ENCODE results near the gene NEAT1.

NEAT1 gene

GRCh38 chr11:65404638-65405339 lies 17.8 kb upstream of the NEAT1 start:
- DNase-seq = no peak

GRCh38 chr11:65410936-65411680 lies 11.5 kb upstream of the NEAT1 start:
- no peak for DNase-seq

- no peak for DNase-seq
Measured at GRCh38 chr11:65411681-65412070, 10.9 kb upstream of the NEAT1 start.

- DNase-seq = no peak
Measured at GRCh38 chr11:65412271-65413076, 10.1 kb upstream of the NEAT1 start.

GRCh38 chr11:65413077-65413664 lies 9.4 kb upstream of the NEAT1 start:
- peak in 1 of 51 donors; percentile 12 for DNase-seq

- peak in 1 of 51 donors; percentile 29 for DNase-seq
Measured at GRCh38 chr11:65414776-65415498, 7.7 kb upstream of the NEAT1 start.

- DNase-seq = no peak
Measured at GRCh38 chr11:65415499-65416340, 6.9 kb upstream of the NEAT1 start.

- peak; percentile 36 to 97 (median 88) for DNase-seq
Measured at GRCh38 chr11:65416341-65416824, 6.2 kb upstream of the NEAT1 start.

GRCh38 chr11:65416841-65417701 lies 5.5 kb upstream of the NEAT1 start:
- DNase-seq = peak in 4 of 51 donors; percentile 17 to 47 (median 34)

GRCh38 chr11:65417702-65418430 lies 4.7 kb upstream of the NEAT1 start:
- peak in 1 of 51 donors; percentile 28 for DNase-seq

- no peak for DNase-seq
Measured at GRCh38 chr11:65418431-65418680, 4.2 kb upstream of the NEAT1 start.

GRCh38 chr11:65418681-65419459 lies 3.7 kb upstream of the NEAT1 start:
- DNase-seq = peak; percentile 63 to 97 (median 89)

- no peak for DNase-seq
Measured at GRCh38 chr11:65419460-65419771, 3.2 kb upstream of the NEAT1 start.

- DNase-seq = peak in 44 of 51 donors; percentile 45 to 95 (median 76)
Measured at GRCh38 chr11:65419772-65420481, 2.7 kb upstream of the NEAT1 start.

- no peak for DNase-seq
Measured at GRCh38 chr11:65420506-65420905, 2.1 kb upstream of the NEAT1 start.

- peak; percentile 39 to 97 (median 84) for DNase-seq
Measured at GRCh38 chr11:65420979-65421793, 1.4 kb upstream of the NEAT1 start.

Measured in hypothalamus (tissue), 51 donors.